ENCODE results near the gene RAD51B. TPM values are rescaled to one million over a fixed set of nuclear protein-coding genes. Genes with fewer than 3 reads are reported as not detected.

Gene RAD51B
- total RNA-seq, 1 experiment from 2014 or later = 29.9 TPM

- CTCF ChIA-PET = no interaction called here
- Histone ChIP-seq H3K9me3 (ENCODE audit: insufficient read depth, low read depth) (peaks cover 8% of the 10 kb centered on the region), H3K36me3 (ENCODE audit: low read depth) (no peaks in the 10 kb centered on the region), H3K9me2 (ENCODE audit: insufficient read depth) (no peaks in the 10 kb centered on the region; the same call in 1 of the 2 replicates), H3K27me3 (ENCODE audit: insufficient read depth, low read depth) (no peaks in the 10 kb centered on the region), H3F3A (ENCODE audit: insufficient read depth, low read depth) (peaks cover 56% of the 10 kb centered on the region), H4K20me1 (ENCODE audit: insufficient read depth) (no peaks in the 10 kb centered on the region), H3K79me2 (ENCODE audit: low read depth) (no peaks in the 10 kb centered on the region), H3K4me2 (no peak overlapping the region), H2AFZ (no peak overlapping the region), H3K27ac (no peak overlapping the region), H3K4me3 (no peak overlapping the region), H3K4me1 (replicated peaks; ENCODE audit: insufficient read depth) (peaks cover 71% of the 10 kb centered on the region)
- POLR2A ChIA-PET (ENCODE audit: unreplicated experiment) = no interaction called here
- intact Hi-C loops (cut with micrococcal nuclease; ENCODE audit: unreplicated experiment) = loop anchor here (10.0 kb wide), 2 partner anchors 321 to 401 kb away; no protein-coding TSS in a partner anchor
- no TSS peak for BruUV-seq (replicated peaks)
- TF ChIP-seq CTCF (conservative IDR thresholded peaks at IDR 0.05) = no peak
- TF ChIP-seq EZH2 (IDR thresholded peaks at IDR 0.05; ENCODE audit: low read depth) = no peak
- DNase-seq = no peak
Measured at GRCh38 chr14:68143341-68143841, 323.8 kb downstream of the RAD51B start.

GRCh38 chr14:68144051-68144681 lies 324.6 kb downstream of the RAD51B start:
- no peak overlapping the region for H3K27ac ChIP-seq
- H3F3A ChIP-seq (ENCODE audit: insufficient read depth, low read depth) = peaks cover 49% of the 10 kb centered on the region
- H3K36me3 ChIP-seq (ENCODE audit: low read depth) = no peaks in the 10 kb centered on the region
- no peaks in the 10 kb centered on the region for H3K27me3 ChIP-seq (ENCODE audit: insufficient read depth, low read depth)
- ChIA-PET CTCF (no interaction called here), POLR2A (ENCODE audit: unreplicated experiment) (no interaction called here)
- no peak for DNase-seq
- H3K4me1 ChIP-seq (replicated peaks; ENCODE audit: insufficient read depth) = peaks cover 63% of the 10 kb centered on the region
- BruUV-seq (replicated peaks) = no TSS peak
- H3K9me2 ChIP-seq (ENCODE audit: insufficient read depth) = no peaks in the 10 kb centered on the region; the same call in 1 of the 2 replicates
- H3K4me2 ChIP-seq = no peak overlapping the region
- H3K4me3 ChIP-seq = no peak overlapping the region
- no peak overlapping the region for H2AFZ ChIP-seq
- H3K79me2 ChIP-seq (ENCODE audit: low read depth) = no peaks in the 10 kb centered on the region
- peaks cover 15% of the 10 kb centered on the region for H3K9me3 ChIP-seq (ENCODE audit: insufficient read depth, low read depth)
- H4K20me1 ChIP-seq (ENCODE audit: insufficient read depth) = no peaks in the 10 kb centered on the region
- intact Hi-C loops (cut with micrococcal nuclease; ENCODE audit: unreplicated experiment) = loop anchor here (10.0 kb wide), 2 partner anchors 321 to 401 kb away; no protein-coding TSS in a partner anchor
- TF ChIP-seq CTCF (conservative IDR thresholded peaks at IDR 0.05) (no peak), EZH2 (IDR thresholded peaks at IDR 0.05; ENCODE audit: low read depth) (no peak)

GRCh38 chr14:68145036-68145435 lies 325.5 kb downstream of the RAD51B start:
- Histone ChIP-seq H3K4me2 (no peak overlapping the region), H3K79me2 (ENCODE audit: low read depth) (no peaks in the 10 kb centered on the region), H3K9me3 (ENCODE audit: insufficient read depth, low read depth) (peaks cover 15% of the 10 kb centered on the region), H2AFZ (no peak overlapping the region), H4K20me1 (ENCODE audit: insufficient read depth) (no peaks in the 10 kb centered on the region), H3K4me3 (no peak overlapping the region), H3K27me3 (ENCODE audit: insufficient read depth, low read depth) (no peaks in the 10 kb centered on the region), H3K27ac (no peak overlapping the region), H3K9me2 (ENCODE audit: insufficient read depth) (no peaks in the 10 kb centered on the region; the same call in 1 of the 2 replicates), H3F3A (ENCODE audit: insufficient read depth, low read depth) (peaks cover 40% of the 10 kb centered on the region), H3K4me1 (replicated peaks; ENCODE audit: insufficient read depth) (peaks cover 54% of the 10 kb centered on the region), H3K36me3 (ENCODE audit: low read depth) (no peaks in the 10 kb centered on the region)
- no peak for DNase-seq
- TF ChIP-seq CTCF (conservative IDR thresholded peaks at IDR 0.05) = no peak
- TF ChIP-seq EZH2 (IDR thresholded peaks at IDR 0.05; ENCODE audit: low read depth) = no peak
- ChIA-PET CTCF (no interaction called here), POLR2A (ENCODE audit: unreplicated experiment) (interaction anchor here (0.6 kb wide), 1 partner anchor 74 kb away, joined by 3 read pairs; no protein-coding TSS in a partner anchor)
- BruUV-seq (replicated peaks) = no TSS peak
- intact Hi-C loops (cut with micrococcal nuclease; ENCODE audit: unreplicated experiment) = loop anchor here (10.0 kb wide), 2 partner anchors 320 to 400 kb away; no protein-coding TSS in a partner anchor
